HG02973 (cell line): ENCODE measurements around the gene CTDSP2.

ENCODE experiments used
- ATAC-seq: cut with Tn5 transposase; IDR thresholded peaks from one replicate; pipeline ENCODE4 v1.9.1; 2021; ENCODE audit warnings: moderate library complexity; ENCODE audit not compliant: unreplicated experiment

The CTDSP2 gene

DNA sequence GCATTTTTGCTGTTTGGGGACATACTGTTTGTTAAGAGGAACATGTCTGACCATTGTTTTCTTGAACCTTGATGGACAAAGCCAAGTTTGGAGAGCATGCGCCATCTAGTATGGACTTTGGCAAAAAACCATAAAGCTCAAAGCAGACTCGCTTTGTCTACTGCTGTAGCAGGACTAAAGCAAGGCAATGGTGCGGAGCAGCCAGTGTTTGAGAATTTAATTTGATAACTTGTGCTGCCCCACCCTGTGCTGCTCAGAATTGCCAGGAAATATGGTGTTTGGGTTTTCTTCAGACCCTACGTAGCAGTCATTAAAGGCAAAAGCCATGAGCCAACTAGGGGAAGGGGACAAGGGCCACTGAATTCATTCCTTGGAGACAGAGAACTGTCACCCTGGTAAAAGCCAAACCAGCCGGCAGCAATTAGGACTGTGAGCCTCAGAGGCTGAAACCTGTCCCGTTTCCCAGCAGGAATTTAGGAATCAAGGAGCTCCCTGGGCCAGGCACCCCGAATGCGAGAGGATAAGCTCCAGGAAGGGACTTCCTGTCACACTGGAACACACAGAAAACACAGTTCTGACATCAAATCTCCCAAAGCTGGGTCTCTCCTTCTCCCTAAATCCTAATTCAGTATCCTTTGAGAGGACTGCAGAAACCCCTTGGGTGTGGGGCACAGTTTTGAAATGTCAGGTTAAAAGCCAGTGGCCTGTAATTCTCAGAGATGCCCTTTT is 29.1 kb downstream of the CTDSP2 start:
- no peak for ATAC-seq

GRCh38 chr12:57816855-57817151 is 29.7 kb downstream of the CTDSP2 start:
- no peak for ATAC-seq

- ATAC-seq = no peak
Observed at GRCh38 chr12:57816001-57816854, 30.3 kb downstream of the CTDSP2 start.

- ATAC-seq = no peak
Observed at GRCh38 chr12:57815177-57816000, 31.1 kb downstream of the CTDSP2 start.

DNA sequence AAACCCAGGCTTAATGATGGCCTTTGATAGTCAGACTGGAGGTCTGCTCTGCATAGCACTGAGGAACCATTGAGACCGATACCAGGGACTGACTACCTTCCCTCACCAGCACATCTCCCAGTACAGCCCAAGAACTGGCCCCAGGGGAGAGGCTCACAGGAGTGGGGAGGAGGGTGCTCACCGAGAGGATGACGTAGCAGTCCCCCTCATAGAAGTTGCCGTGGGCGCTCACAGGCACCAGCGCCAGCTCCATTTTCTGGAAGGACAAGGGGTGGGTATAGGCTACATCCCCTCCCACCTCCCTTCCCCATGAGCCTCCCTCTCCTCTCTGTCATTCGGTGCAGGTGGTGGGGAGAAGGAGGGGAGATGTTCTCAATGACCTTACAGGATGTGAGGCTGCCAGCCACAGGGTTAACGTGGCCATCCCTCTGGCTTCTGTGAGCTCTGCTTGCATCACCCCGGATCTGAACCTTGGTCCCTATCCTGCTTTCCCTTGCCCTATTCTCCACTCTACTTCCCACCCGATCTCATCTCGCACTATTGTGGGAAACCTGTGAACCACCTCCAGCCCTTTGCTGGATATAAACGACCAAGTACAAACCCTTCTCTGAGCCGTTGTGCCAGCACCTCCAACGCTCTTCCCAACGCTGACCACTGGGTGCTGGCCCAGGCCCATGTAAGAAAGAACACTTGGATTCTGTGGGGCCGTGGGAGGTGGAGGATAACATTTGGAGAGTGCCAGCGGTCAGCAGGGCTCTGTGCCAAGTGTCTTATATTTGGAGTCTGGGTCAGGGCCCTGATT is 32.4 kb downstream of the CTDSP2 start:
- no peak for ATAC-seq

DNA sequence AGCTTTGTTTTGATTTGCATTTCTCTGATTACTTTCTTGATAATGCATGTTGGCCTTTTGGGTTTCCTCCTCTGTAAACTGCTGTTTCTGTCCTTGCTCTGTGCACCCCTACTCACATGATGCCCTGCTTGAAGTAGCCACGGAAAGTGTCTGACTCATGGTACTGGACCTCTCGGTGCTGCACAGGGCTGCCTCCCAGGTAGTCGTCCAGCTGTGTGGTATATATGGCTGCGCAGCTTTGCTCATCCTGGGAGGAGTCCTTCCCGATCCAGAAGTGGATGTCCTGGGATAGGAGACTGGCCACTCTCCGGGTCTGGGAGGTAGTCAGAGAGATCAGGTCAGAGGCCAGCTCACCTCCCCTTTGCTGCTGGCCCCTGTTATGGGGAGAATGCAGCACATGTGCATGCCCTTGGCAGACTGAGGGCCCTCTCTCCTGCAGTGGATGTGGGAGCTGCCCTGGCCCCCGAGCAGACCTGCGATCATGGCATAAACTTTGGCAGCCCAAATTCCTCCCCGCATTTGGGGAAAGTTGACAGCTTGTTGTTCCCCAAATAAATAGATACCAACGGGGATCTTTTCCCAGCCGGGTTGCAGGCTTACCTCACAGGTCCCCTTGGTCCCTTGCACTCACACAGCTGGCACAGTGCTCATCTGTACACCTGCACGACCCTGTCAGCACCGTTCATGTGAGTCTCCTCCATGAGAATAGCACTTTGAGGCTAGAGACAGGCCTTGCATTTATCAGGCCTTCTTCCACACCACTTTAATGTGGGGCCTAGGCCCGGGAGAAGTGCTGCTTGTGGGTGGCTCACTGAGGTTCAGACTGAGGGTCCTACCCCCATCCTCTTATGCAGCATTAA is 33.2 kb downstream of the CTDSP2 start:
- ATAC-seq = no peak

- ATAC-seq = no peak
Observed at GRCh38 chr12:57811028-57811755, 35.3 kb downstream of the CTDSP2 start.

GRCh38 chr12:57810450-57810849 is 36.1 kb downstream of the CTDSP2 start:
- ATAC-seq = no peak

- ATAC-seq = no peak
Observed at GRCh38 chr12:57809425-57809824, 37.1 kb downstream of the CTDSP2 start.

DNA sequence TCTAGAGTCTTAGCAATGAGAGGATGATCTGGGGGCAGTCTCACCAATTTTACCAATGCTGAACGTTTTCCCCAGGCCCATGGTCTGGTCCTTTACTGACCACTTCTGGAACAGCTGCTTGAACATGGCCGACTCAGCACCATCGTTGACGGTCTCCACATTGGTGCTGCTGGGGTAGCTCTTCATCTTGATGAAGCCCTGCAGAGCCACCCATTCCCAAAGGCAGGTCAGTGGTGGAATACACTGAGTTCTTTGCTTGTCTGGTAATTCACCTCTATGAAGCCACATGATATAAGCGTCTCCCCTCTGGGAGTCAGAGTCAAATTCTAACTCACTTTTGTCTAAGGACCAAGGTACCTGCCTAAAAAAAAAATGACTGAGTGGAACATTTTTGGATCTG is 38.2 kb downstream of the CTDSP2 start:
- no peak for ATAC-seq

DNA sequence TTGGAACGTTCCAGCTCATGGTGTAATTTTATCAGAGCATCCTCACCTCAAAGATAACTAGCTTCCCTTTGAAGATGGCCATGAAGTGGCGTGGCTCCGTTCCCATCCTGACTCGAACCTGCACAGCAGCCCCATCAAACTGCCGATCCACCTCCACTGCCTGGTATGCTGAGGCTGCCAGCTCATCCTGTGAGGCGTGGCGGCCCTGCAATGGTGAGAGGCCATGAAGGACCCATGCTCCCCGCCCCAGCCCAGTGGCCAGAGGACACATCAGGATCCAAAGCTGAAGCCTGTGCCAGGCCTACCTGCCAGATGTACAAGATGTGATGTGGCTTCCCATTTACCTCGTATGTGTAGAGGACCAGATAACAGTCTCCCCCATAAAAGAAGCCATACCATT is 39.2 kb downstream of the CTDSP2 start:
- no peak for ATAC-seq

DNA sequence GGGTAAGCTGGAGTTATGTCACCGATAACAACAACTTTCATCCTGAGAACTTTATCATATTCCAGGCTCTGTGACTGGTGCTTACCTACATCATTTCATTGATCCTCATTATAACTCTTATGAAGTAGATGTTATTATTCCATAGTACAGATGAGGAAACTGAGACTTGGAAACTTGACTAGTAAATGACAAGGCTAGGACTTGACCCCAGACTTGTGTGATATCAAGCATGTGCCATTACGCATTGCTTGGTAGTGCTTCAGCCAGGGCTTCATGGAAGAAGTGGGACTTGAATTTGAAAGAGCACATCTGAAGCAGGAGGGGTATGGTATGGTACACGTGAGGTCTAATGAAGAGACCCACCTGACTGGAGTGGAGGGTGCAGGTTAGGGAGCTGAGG is 39.9 kb downstream of the CTDSP2 start:
- no peak for ATAC-seq

GRCh38 chr12:57803319-57803893 is 43.1 kb downstream of the CTDSP2 start:
- no peak for ATAC-seq

GRCh38 chr12:57802607-57803006 is 43.9 kb downstream of the CTDSP2 start:
- ATAC-seq = no peak

GRCh38 chr12:57800965-57801364 is 45.6 kb downstream of the CTDSP2 start:
- no peak for ATAC-seq

DNA sequence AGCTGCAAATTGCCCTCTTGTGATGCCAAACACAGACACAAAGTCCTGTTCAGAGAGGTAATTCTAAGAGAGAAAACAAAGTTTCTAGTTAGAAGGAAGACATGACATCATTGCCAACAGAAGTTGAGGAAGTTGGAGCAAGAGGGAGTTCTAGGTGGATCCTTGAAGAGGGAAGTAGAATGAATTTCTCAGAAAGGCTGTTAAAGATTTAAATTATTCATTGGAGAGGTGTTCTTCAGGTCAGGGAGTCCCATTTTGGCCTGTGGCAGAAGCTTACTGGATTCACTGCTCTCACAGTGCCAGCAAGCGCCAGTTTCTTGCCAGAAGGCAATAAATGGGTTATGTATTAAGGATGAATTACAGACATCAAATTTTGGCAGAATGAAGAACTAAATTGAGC is 48.6 kb downstream of the CTDSP2 start:
- no peak for ATAC-seq

DNA sequence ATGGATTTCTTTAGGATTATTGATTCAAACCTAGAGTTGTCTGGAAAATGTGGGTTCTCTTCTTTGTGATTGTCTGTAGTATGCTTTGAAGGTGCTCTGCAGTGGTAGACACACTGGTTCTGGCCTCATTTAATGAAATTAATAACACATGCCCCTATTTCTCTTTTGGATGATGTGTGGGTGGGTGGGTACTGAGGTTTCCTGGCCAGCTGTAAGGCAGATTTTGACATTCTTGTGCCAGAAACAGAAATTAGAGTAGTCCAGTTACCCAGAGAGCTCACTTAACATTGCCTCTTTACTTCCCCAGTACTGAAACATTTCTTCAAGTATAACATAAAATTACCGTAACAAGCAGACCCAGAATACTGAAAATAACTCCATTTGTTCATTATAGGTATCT is 49.5 kb downstream of the CTDSP2 start:
- ATAC-seq = no peak

DNA sequence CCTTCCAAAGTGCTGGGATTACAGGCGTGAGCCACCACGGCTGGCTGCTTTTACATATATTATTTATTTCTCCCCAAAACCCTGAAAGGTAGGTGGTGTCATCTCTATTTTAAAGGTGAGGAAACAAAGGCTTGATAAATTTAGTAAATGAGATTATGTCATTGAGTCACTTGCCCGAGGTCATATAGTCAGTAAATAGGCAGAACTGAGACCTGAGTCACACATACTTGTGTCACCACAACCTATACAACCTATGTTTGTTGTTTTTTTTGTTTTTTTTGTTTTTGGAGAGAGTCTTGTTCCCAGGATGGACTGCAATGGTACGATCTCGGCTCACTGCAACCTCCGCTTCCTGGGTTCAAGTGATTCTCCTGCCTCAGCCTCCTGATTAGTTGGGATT is 51.2 kb downstream of the CTDSP2 start:
- no peak for ATAC-seq

- no peak for ATAC-seq
Observed at GRCh38 chr12:57793920-57794319, 52.6 kb downstream of the CTDSP2 start.
